NCI-H69 (cell line): Measurements from ENCODE around the gene MRPL14.
A peak's percentile ranks its signal among the peaks of the same experiment; 100 is the strongest.

ENCODE experiments used
- DNase-seq: peaks from one replicate; lab custom pipeline; 2025; lab: John Stamatoyannopoulos, UW

MRPL14 gene

DNA sequence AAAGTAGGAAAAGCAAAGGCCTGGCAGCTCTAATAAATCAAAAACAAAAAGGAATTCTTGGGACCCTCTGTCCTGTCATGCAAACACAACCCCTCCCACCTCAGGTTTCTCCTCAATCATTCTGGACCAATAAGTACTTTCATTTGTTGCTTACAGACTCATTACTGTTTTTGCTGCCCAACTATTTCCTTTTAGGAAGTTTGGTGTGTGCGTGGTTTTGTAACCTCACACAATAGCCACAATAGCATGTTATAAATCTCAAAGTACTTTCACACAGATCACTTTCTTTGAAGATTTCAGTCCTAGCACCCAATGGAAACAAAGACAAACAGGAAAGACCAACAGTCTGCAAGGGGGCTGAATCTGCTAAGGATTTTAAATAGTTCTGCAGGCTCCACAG lies 4.5 kb downstream of the MRPL14 start:
- no peak for DNase-seq

DNA sequence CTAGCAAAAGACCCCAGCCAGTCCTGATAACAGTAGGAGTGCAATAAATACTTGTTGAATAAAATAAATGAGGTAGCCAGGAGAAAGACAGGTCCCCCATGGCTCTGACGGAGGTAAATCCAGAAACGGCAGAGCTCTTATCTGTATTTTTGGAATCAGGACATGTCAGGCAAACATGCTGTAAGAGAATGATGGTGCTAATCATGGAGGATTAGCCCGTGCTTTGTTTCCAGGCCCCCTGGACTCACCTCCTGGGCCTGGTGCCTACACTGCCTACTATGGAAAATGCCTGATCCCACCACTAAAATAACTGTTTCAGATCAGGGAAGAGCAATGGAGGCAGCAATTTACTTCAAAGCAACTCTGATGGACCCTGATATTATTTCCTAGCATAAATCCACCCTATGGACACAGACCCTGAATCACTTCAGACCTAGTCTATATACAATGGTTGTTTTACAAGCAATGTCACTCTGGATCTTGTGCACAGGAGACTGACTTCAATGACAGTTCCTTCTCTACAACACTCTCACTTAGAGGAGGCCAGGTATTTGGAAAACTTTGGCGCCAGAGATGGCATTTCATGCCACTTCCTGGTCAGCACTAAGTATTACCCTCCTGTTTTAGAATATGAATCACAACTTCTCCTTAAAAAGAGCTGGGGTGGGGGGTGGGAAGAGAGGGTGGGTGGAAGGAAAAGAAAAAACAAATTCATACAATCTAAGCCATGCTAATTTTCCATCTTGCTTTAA lies 6.4 kb downstream of the MRPL14 start:
- no peak for DNase-seq

DNA sequence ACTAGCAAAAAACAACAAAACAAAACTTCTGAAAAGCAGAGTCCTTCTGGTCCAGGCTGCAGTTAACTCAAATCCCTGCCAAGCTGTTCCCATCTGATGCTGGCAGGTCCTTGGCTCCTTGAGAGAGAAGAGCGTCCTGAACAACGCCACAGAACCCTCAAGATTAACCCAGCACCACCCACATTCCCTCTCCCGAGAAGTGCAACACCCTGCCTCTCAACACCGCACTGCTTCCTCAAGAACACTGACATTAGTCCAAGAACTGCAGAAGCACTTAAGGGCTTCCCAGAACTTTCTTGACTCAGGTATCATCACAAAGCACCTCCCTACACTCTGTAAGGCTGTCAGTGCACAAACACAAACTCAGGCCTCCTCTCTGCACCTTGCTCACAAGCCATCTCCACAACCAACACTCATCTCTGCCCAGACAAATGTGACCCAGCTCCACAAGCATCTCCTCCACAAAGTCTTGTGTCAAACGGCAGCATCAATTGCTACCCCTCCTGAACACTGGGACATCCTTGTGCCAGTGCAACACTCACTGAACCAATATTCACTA lies 7.5 kb downstream of the MRPL14 start:
- DNase-seq: no peak

DNA sequence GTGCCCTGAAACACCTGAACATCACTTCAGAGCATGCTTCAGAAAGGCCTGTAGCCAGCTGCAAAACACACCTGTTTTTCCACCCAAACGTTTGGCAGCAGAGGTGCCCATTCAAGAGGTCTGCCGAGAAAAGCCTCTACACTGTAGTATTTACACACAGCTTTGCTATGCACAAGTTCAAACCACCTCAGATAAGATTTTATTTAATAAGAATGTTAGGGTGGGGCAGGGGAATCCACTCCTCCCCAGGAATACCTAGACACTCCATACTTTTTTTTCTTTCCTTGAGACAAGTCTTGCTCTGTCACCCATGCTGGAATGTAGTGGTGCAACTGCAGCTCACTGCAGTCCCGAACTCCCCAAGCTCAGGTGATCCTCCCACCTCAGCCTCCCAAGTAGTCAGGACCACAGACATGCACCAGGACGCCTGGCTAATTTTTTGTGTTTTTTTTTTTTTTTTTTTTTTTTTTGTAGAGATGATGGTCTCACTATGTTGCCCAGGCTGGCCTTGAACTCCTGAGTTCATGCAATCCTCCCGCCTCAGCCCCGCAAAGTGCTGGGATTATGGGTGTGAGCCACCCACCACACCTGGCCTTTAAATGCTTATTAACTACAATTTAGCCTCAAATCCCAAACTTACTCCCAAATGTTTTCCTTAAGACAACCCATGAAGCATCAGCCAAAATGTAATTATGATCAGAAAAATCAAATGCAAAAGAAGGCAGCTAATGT lies 9.7 kb downstream of the MRPL14 start:
- DNase-seq: no peak

DNA sequence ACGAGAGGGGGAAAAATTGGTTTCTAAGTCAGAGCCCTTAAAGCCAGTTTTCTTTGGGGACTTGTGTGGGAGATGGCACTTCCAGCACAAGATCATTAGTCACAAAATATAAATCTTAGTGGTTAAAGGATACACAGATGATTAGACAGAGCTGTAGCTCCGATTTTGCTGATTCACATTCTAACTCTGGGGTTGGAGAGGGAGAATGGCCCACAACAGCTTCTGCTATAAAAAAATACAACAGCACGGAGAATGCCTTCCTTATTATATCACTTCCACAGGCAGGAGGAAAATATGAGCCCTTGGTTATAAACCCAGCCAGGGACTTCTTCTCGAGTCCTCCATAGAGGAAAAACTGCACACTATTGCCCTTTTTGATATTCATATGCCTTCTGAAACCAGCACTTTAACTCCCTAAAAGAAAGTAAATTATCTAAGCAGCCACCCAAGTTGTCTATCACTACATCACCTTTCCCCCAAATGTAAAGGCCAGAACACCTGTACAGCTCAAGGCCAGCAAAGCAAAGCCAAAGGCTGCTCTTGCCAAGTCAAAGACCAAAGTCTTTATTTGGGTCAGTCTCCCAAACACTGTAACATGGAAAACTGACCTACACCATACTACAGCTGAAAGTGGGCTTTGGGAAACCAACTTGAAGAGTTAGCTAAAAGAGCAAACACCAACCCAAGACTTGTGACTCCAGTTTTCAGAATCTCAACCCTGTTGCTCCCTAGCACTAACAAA lies 10.4 kb downstream of the MRPL14 start:
- no peak for DNase-seq

DNA sequence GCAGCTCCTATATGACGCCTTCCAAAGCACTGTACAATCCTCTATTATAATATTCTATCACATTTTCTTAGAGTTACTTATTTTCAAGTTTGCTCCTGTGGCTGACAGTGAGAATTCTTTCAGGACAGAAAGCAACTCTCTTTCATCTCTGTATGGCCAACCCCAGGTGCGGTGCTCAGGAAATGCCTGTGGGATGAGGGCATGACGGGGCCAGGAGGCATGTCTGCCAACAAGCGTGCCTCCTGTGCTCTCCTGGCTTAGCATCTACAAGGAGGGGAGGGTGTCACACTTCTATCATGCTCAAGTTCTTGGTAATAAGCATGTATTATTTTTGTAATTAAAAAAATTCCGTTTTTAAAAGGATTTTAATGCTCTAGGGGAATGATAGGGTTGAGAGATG lies 11.4 kb downstream of the MRPL14 start:
- DNase-seq: no peak

DNA sequence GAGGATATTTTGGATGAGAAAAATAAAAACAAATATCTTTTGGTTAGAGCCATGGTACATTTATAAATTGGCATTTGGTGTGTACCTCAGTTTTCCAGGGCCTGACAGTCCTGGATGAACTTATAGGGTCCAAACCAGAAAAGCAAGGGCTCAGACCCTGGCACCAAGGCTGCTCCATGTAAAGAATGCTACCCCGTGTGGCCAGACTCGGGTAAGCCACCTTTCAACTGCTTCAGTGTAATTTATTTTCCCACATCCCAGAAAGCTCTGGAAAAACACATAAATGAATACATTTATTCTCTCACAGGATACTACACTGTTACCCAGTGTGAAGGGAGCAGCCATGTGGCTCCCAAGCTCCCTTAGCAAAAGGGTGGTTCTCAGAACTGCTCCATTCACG lies 13.8 kb downstream of the MRPL14 start:
- DNase-seq: no peak

DNA sequence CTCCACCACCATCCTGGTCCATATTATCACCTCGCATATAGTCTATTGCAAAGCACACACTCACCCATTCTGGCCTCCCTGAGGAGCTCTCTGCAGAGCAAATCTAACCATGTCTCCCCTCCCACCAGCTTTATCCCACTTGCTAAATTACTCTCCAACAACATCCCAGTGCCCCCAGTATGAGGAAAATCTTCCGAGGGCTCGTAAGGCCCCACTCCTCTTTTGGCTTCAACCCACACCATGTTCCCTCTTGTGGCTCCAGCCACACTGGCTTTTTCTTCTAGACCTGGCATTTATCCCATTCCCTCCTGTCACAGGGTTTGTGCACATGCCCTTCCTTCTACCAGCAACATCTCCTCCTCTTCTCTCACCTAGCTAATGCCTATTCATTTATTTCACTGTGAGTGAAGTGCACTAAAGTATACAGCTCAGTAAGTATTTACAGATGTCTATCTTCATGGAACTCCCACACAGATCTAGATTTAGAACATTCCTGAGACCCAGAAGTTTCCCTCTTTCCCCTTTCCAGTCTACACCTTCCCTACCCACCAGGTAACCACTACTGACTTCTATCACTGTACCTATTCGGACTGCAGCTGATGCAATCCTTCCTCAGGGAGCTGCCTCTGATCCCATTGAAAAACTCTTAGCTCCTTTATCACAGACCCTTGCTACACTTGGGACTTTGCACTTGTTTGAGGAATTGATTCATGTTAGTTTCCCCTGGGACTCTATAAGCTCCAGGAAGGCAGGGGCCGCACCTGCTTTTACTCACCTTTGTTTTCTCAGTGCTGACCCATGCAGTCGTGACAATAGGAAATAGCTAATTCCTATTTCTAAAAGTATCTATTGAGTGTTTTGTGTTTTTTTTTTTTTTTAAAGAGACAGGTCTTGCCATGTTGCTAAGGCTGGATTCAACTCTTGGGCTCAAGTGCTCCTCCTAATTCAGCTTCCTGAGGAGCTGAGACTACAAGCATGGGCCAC lies 15.5 kb downstream of the MRPL14 start:
- no peak for DNase-seq

DNA sequence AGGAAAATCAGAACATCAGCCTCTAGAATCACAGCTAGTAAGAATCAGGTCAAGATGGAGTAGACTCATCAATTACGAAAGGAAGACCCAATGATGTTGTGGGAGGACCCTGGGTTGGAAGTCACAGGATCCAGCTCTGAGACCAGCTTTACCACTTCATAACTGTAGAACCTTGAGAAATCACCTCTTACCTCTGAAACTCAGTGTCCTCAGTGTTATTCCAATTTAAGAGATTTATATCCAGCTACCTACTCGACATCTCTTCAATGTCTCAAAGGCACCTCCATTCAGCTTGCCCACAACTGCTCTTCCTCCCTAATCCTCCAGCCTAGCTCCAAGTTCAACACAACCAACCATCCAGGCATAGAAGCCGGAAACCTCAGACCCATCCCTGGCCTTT lies 16.3 kb downstream of the MRPL14 start:
- DNase-seq: no peak

DNA sequence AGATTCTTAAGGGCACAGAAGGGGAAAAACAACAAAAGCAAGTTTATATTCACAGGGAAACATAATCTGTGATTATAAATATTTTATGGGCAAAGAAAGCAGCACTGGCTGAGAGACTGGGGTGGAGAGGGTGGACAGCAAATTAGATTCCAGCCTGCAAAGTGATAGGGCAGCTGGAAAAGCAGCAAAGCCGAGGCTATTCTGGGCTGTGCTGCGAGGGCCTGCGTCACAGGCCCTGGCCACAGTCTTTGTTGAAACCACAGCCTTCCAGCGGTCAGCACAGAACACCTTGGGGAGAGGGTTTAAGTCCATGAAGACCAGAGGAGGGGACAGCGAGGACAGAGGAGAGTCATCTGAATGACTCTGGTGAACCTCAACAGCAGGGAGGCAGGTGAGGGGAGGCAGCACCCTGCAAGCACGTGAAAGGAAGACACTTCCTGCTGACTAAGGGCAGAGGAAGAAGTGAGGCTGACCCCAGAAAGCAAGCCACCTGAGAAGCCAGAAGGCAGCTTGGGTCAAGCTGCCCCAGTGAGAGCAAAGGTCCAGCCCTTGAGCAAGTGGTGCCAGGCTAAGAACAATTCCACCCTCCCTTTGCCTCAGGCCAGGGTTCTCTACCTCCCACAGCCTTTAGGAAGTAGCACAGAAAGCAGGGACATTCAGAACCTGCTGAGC lies 17.1 kb downstream of the MRPL14 start:
- DNase-seq: no peak

GRCh38 chr6:44109212-44109611 lies 18.0 kb downstream of the MRPL14 start:
- no peak for DNase-seq

GRCh38 chr6:44108471-44108870 lies 18.8 kb downstream of the MRPL14 start:
- DNase-seq: no peak

DNA sequence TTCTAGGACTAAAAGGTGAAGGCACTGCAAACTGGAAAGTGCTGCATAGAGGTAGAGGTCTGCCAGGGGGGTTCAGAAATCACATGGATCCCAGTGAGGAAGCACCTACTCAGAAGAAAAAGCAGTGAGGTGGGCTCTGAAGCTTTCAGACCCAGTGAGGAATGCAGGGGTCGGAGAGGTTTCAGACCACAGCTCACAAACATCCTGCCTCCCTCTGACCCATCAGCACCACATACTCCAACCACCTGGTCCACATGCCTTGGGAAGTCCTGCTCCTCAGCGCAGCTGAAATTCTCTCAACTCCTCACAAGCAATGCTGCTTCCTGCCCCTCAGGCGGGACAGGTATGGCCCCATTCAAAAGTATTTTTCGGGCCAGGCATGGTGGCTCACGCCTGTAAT lies 20.2 kb downstream of the MRPL14 start:
- DNase-seq: no peak

GRCh38 chr6:44105993-44106740 lies 21.1 kb downstream of the MRPL14 start:
- DNase-seq: no peak

- DNase-seq: peak; percentile 56
Observed at GRCh38 chr6:44105146-44105545, 22.1 kb downstream of the MRPL14 start.

GRCh38 chr6:44104481-44105021 lies 22.7 kb downstream of the MRPL14 start:
- no peak for DNase-seq

DNA sequence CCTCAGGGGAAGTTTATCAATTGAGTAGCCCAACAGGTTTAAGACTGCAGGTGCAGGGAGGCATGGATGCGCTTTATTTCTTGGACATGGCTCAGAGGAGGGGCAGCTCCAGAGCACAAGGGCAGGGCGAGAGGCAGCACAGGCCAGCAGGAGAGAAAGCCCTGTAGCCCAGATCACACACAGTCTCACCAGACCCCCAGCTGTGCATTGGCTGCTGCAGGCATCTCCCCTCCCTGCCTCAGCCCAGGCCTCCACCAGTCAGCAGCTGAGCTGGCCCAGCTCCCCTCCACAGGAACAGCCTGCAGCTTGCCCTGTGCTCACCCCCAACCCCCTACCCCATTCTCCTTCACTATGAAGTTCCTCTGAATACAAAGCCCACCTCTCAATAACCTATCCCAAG lies 24.7 kb downstream of the MRPL14 start:
- DNase-seq: no peak

DNA sequence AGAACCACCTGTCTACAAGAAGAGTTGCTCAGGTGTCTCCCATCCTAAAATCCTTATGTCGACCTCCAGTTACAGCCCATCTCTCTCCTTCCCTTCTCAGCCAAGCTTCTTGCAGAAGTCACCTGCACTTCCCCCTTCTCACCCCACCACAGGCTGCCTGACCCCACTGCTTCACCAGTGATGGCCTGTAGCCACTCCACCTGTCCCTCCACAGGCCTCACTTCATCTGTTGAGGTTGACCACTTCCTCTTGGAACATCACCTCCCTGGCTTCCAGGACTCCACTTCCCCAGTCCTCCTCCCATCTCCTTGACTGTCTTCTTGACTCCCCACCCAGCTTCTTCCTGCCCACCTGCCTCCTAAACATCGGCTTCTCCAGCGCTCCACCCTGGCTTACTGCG lies 25.4 kb downstream of the MRPL14 start:
- no peak for DNase-seq

- peak; percentile 42 for DNase-seq
Observed at GRCh38 chr6:44100088-44100550, 27.1 kb downstream of the MRPL14 start.

DNA sequence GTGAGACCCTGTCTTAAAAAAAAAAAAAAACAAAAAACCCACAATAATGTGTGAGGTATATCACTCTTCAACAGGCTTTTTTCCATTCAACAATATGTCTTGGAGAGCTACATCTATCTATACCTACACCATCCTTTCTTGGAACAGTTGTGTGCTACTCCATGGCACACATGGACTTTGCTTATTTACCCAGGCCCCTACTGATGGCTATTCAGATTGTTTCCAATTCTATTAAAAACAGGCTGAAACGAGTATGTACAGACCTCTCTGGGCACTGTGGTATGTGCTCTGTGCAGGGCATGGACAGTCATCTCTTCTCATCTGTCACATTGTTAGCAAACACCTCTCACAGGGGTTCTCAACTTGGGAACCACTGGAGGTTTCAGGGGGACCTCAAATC lies 28.1 kb downstream of the MRPL14 start:
- no peak for DNase-seq
